Lower leg skin (tissue), 4 donors: ENCODE measurements around the gene MAPK13. TPM values are rescaled to one million over a fixed set of nuclear protein-coding genes. Genes with fewer than 3 reads are reported as not detected.
A peak's percentile ranks its signal among the peaks of the same experiment; 100 is the strongest.
"Not testable (repeated sequence)": the region's sequence is repeated elsewhere in the genome, so short reads cannot be mapped to it uniquely, and the experiment has no call there.

ENCODE experiments used
- DNase-seq, 2 donors: peaks; one replicate each; pipeline ENCODE4 v3.0.0-alpha.2; 2019; ENCODE audit warnings: low spot score in 2 of 2
- H3K4me3 ChIP-seq: fragments of 200-600 bp; sonication (generic); 2 replicates; pipeline ENCODE4 v1.5.1; 2017; ENCODE audit warnings: mild to moderate bottlenecking, low read depth; ENCODE audit not compliant: poor library complexity, severe bottlenecking
- POLR2A ChIP-seq, 2 donors: fragments of 450-650 bp; IDR thresholded peaks; one replicate each; pipeline ENCODE4 v1.6.1; 2016 to 2017; ENCODE audit warnings: antibody characterized with exemption in 2 of 2, mild to moderate bottlenecking in 1 of 2, moderate library complexity in 1 of 2
- WGBS, 2 donors: methylation state at CpG; one replicate each; pipeline ENCODE4 v1.1.5; 2018; 5-methylcytosine and 5-hydroxymethylcytosine counted together
- intact Hi-C: fragments of 100-400 bp; cut with DNase I; formaldehyde crosslinking; loops from one replicate; pipeline ENCODE4 v1.15.0; 2023; ENCODE audit warnings: low total_unique reads
- total RNA-seq, 4 donors: library from RNA; depleted of rRNA; stranded (reverse); fragments of >200 nt; gene quantifications; one replicate each; pipeline ENCODE4 v1.1.0, GENCODE V29; 2016
- TF ChIP-seq, protein P1 (sequence below), 3 donors: fragments of 450-650 bp; IDR thresholded peaks; one replicate each; pipeline ENCODE4 v1.5.1; 2016; ENCODE audit warnings: antibody characterized with exemption in 3 of 3, mild to moderate bottlenecking in 3 of 3, moderate library complexity in 2 of 3

MAPK13 gene
- total RNA-seq, 4 donors from 2014 or later = 94.4 to 125 (median 116) TPM

DNA sequence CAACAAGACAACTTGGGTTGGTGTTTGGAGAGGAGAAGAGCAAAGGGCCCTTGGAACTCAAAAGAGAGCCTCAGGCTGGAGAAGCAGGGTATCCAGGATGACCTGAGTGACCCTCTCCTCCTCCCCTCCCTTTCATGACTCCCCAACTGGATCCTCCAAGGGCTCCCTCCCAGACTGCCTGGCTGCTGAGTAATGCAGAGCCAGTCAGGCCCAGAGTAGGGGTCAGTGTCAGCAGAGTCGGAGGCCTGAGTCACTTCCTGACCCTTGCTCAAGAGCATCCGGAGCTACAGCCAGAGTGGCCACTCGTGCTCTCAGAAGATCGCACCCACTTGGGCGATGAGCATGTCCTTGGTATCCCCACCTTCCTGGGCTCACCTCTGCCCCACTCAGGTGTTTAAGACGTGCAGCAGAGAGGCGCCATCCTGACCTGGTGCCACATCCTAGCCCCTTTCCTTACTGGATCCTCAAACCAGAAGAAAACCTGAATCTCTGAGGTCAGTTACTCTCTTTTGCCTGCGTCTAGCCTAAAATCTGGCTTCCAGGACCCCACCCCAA, 2.8 kb upstream of the MAPK13 start:
- TF ChIP-seq POLR2A (IDR thresholded peaks at IDR 0.05) = no peak
- TF ChIP-seq, protein P1, sequence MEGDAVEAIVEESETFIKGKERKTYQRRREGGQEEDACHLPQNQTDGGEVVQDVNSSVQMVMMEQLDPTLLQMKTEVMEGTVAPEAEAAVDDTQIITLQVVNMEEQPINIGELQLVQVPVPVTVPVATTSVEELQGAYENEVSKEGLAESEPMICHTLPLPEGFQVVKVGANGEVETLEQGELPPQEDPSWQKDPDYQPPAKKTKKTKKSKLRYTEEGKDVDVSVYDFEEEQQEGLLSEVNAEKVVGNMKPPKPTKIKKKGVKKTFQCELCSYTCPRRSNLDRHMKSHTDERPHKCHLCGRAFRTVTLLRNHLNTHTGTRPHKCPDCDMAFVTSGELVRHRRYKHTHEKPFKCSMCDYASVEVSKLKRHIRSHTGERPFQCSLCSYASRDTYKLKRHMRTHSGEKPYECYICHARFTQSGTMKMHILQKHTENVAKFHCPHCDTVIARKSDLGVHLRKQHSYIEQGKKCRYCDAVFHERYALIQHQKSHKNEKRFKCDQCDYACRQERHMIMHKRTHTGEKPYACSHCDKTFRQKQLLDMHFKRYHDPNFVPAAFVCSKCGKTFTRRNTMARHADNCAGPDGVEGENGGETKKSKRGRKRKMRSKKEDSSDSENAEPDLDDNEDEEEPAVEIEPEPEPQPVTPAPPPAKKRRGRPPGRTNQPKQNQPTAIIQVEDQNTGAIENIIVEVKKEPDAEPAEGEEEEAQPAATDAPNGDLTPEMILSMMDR (IDR thresholded peaks at IDR 0.05) = no peak
- intact Hi-C loops = no loop called here
- 75 to 83% methylated on average over 8 of the region's 8 CpGs for WGBS, 2 donors
- H3K4me3 ChIP-seq = no peak overlapping the region
- DNase-seq = no peak

DNA sequence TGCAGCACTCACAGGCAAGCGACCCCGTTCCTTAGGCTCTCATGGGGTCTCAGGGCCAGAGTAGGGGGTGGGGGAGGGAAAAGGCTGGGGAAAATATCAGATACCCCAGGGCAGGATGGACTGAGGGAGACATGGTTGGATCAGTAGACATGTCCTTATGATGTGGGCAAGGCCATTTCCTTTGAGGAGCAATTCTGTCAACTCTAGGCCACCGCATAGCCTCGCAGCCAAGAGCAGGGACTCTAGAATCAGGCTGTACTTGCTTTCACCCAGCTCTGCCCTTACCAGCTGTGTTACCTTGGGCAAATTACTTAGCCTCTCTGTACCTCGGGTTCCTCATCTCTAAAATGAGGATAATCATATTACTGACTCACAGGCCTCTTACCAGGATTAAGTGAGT, 2.2 kb upstream of the MAPK13 start:
- TF ChIP-seq, protein P1 (IDR thresholded peaks at IDR 0.05) = no peak
- TF ChIP-seq POLR2A (IDR thresholded peaks at IDR 0.05) = no peak
- no peak for DNase-seq
- intact Hi-C loops = no loop called here
- no peak overlapping the region for H3K4me3 ChIP-seq
- WGBS, 2 donors = 93% methylated on average over 5 of the region's 5 CpGs

DNA sequence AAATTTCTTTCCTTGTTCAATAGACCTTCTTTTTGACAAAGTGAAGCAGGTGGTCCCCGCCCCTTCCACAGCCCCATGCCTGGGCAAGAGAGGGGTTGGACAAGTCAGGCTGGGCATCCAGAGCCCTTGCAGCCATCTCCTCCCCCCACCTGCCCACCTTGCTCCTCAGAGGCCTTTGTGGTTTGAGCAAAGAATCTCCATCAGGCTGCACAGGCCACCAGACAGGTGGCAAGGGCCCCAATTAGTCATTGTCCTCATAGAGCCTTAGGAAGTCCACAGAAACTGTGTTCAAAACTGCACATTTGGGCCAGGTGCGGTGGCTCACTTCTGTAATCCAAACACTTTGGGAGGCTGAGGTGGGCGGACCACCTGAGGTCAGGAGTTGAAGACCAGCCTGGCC, 1.5 kb upstream of the MAPK13 start:
- WGBS, 2 donors = 98% methylated on average over 3 of the region's 3 CpGs
- peak in 1 of 2 donors; percentile 77 for DNase-seq
- intact Hi-C loops = no loop called here
- TF ChIP-seq, protein P1 (IDR thresholded peaks at IDR 0.05) = no peak
- no peak for TF ChIP-seq POLR2A (IDR thresholded peaks at IDR 0.05)
- H3K4me3 ChIP-seq = no peak overlapping the region

DNA sequence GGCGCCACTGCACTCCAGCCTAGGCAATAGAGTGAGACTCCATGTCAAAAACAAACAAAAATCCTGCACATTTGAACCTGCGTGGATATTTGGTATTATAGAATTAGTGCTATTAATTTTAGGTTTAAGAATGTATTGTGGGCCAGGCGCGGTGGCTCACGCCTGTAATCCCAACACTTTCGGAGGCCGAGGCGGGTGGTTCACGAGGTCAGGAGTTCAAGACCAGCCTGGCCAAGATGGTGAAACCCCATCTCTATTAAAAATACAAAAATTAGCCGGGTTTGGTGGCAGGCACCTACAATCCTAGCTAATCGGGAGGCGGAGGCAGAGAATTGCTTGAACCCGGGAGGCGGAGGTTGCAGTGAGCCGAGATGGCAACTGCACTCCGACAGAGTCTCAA, 979 bp upstream of the MAPK13 start:
- 90% methylated on average over 16 of the region's 16 CpGs for WGBS, 2 donors
- H3K4me3 ChIP-seq, intact Hi-C loops: not testable (repeated sequence)
- peak in 1 of 2 donors; percentile 68 for DNase-seq

DNA sequence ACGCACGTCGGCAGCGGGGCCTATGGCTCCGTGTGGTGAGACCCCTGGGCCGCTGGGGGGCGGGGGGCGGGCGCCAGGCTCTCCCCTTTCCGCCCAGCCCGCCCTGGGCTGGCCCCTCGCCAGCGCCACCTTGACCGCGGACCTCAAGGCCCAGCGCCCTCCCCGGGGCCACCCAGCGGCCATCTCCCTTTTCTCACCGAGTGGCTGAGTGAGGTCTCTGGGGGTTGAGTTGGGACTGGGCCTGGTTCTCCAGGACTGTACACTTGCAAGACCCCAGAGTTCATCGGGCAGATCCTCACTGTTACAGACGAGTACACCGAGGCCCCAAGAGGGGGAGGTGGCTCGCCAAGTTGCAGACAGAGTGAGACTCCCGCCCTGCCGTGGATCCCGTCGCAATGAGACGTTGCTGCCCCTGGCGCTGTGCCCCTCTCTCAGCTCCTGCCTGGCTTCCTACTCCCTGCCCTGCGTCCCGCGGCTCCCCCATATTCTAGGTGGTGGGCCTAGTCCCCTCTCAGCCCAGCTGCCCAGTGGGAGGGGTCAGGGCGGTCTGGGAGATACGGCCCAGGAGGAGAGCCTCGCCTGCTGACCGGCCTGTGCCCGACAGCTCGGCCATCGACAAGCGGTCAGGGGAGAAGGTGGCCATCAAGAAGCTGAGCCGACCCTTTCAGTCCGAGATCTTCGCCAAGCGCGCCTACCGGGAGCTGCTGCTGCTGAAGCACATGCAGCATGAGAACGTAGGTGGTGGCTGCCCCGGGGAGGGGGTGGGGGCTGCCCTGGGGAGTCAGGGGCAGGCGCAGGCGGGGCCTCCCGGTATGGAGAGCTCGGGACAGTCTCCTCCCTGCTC, 576 bp downstream of the MAPK13 start:
- peak overlapping the region; percentile 8 for H3K4me3 ChIP-seq
- DNase-seq = peak in 1 of 2 donors; percentile 89
- TF ChIP-seq, protein P1 (IDR thresholded peaks at IDR 0.05) = no peak
- no peak for TF ChIP-seq POLR2A (IDR thresholded peaks at IDR 0.05)
- WGBS, 2 donors = 7 to 8% methylated on average over 15 to 23 of the region's 52 CpGs
- intact Hi-C loops = loop anchor here (10.0 kb wide), 1 partner anchor 64 kb away; the partner anchor contains the start of gene BRPF3

DNA sequence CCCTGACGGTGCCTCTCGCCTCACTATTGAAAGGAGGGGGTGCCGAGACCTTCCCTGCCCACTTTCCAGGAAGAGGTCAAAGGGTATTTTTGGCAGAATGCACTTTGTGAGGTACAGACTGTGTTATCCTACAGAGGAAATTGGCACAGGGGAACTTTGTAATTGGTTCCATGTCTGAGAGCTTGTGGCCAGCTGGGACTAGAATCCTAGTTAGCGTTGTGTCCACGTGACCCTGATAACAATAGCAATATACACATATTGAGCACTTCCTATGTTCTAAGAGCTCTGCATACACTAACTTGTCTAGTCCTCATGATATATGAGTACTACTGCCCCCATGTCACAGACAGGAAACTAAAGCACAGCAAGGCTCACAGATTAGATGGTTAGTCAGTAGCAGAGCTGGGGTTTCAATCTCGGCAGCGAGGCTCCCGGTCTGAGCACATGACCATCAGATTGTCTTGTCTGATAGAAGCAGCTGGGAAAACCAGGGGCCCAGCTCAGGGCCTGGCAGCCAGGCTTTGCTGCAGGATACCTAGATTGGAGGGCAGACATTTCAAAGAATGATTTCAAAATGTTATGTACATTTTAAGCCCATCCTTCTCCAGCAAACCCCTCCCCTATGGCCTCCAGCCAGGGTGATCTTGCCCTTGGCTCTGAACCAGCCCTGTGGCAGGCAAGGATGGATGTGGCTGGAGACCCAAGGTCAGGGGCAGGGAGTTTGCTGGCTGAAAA, 1.4 kb downstream of the MAPK13 start:
- H3K4me3 ChIP-seq = no peak overlapping the region
- DNase-seq = peak in 1 of 2 donors; percentile 87

More for the DNA sequence above, 1.4 kb downstream of the MAPK13 start:
- intact Hi-C loops = loop anchor here (10.0 kb wide), 1 partner anchor 63 kb away; the partner anchor contains the start of gene BRPF3
- no peak for TF ChIP-seq POLR2A (IDR thresholded peaks at IDR 0.05)
- TF ChIP-seq, protein P1 (IDR thresholded peaks at IDR 0.05) = no peak
- WGBS, 2 donors = 5 to 8% methylated on average over 8 of the region's 8 CpGs
